D721Med (cell line): ENCODE results near the gene FZD8.
A peak's percentile ranks its signal among the peaks of the same experiment; 100 is the strongest.

Experiments used
- DNase-seq: peaks from one replicate; pipeline ENCODE4 v3.0.0; 2011; ENCODE audit warnings: low spot score; ENCODE audit not compliant: insufficient read length
- FAIRE-seq: peaks from 2 replicates; lab custom pipeline; 2011; peaks lifted over from hg19 to GRCh38; lab: Jason Lieb, UNC
- CTCF ChIP-seq: IDR thresholded peaks from 2 replicates; pipeline ENCODE4 v1.5.1; 2012; ENCODE audit warnings: mild to moderate bottlenecking, control low read depth; ENCODE audit not compliant: insufficient read depth; ENCODE audit errors: missing control alignments

FZD8 gene

GRCh38 chr10:35640951-35641675, 983 bp downstream of the FZD8 start:
- DNase-seq (no peak), FAIRE-seq (no peak)
- no peak for TF ChIP-seq CTCF

GRCh38 chr10:35640474-35640873, 1.6 kb downstream of the FZD8 start:
- peak; percentile 47 for TF ChIP-seq CTCF
- DNase-seq = no peak
- FAIRE-seq = no peak

GRCh38 chr10:35639728-35640401, 2.2 kb downstream of the FZD8 start:
- FAIRE-seq (no peak), DNase-seq (no peak)
- TF ChIP-seq CTCF = no peak

- no peak for TF ChIP-seq CTCF
- DNase-seq (no peak), FAIRE-seq (no peak)
Observed at GRCh38 chr10:35639021-35639727, 2.9 kb downstream of the FZD8 start.

GRCh38 chr10:35638101-35638500, 4.0 kb downstream of the FZD8 start:
- DNase-seq (no peak), FAIRE-seq (no peak)
- no peak for TF ChIP-seq CTCF

- FAIRE-seq = no peak
- TF ChIP-seq CTCF = no peak
- no peak for DNase-seq
Observed at GRCh38 chr10:35637462-35637861, 4.6 kb downstream of the FZD8 start.
